ENCODE results near the gene CD83.
A peak's percentile ranks its signal among the peaks of the same experiment; 100 is the strongest.

CD83 gene

DNA sequence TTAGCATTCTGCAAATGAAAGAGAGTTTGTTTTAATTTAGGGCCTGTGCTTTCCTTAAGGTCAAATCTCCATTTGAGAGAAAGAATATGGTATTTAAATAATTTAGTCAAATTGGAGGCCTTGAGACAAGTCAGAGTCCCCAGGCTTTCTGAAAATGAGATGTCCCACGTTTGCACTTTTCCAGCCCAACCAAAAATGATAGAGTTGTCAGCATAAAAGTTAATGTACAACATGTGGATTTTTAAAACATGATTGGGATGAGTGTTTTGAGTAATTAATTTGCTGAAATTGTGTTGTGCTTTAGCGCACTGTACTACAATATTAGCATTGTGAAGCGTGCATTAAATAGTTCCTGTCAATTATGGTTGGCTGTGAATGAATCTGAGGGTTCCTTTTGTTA lies 10.0 kb downstream of the CD83 start:
- no peak for DNase-seq

DNA sequence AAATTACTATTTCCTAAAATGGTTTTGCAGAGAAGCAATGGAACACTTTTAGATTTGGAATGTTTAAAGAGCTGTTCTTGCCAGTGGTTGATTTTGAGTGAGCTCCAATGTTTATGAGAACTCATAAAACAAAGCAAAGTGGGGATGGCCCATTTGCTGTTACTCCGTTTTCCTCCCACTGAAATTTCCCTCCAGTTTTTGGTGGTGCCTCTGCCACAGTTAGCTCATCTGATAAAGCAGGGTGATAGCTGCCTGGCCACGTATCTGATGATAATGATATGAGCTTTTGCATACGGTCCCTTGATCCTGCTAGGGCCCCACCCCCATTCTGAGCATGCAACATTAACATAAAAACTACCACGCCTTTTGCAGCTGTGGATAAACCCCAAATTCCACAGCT lies 10.4 kb downstream of the CD83 start:
- no peak for DNase-seq

DNA sequence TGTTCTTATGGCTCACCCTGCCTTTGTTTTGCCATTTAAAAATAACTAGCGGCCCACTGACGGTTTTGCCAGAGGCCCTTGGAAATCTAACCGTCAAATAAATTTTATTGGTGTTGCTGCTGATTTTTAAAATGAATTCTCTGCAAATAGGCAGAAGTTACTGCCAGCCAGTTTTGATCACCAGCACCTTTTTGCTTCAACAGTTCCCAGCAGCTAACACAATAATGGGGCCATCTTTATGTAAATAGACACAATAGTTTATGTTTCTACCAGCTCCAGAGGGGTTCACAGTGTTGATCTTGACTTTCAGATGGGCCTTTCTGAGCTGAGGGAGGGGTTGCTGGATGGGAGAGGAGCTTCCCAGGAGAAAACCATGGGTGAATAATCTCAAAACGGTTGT lies 11.2 kb downstream of the CD83 start:
- no peak for DNase-seq

DNA sequence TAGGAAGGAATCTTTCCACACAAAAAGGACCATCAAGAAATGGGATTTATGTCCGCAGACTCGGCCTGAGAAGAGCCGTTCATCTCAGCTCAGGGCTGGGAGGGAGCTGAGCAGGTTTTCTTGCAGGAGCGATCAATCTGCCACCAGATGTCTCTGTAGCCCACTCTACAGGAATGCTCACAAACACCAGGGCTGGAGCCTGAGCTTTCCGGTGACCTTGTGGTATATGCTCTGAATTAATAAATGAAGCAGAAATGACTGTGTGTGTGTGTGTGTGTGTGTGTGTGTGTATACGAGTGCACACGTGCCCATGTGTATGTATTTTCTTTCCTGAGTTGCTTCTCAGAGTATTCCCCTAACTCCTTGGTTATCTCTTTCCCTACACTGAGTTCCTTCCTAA lies 12.0 kb downstream of the CD83 start:
- no peak for DNase-seq

DNA sequence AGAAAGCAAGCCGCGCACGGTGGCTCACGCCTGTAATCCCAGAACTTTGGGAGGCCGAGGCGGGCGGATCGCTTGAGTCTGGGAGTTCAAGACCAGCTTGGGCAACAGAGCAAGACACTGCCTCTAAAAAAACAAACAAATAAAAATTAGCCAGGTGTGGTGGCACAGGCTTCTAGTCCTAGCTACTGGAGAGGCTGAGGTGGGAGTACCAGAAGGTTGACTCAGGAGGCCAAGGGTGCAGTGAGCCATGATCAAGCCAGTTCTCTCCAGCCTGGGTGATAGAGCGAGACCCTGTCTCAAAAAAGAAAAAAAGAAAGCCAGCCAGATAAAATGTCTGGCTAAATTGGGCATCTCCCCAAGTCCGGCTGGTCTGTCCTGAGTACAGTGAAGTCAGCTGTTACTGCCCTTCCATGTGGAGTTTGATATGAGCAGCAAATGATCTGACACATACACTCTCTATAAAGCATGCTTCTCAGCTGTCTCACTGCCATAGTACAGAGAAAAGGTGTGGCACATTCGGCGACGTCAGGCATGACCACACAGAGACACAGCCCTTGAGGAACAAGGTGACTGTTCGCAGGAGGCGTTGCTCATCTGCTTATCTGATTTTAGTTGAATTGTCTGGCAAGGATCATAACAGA lies 13.0 kb downstream of the CD83 start:
- no peak for DNase-seq

DNA sequence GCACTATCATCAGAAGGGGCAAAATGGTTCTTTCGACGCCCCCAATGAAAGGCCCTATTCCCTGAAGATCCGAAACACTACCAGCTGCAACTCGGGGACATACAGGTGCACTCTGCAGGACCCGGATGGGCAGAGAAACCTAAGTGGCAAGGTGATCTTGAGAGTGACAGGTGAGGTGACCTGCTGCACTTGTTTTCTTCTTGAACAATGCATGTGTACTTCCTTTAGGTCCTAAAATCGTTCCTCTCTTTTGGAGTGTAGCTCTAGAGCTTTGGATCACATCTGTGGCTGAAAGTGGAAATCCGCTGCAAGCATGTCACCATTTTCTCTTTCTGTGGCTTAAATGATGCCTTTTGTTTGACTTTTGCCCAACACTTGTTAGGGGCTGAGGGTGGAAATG lies 14.0 kb downstream of the CD83 start:
- DNase-seq, result no peak

DNA sequence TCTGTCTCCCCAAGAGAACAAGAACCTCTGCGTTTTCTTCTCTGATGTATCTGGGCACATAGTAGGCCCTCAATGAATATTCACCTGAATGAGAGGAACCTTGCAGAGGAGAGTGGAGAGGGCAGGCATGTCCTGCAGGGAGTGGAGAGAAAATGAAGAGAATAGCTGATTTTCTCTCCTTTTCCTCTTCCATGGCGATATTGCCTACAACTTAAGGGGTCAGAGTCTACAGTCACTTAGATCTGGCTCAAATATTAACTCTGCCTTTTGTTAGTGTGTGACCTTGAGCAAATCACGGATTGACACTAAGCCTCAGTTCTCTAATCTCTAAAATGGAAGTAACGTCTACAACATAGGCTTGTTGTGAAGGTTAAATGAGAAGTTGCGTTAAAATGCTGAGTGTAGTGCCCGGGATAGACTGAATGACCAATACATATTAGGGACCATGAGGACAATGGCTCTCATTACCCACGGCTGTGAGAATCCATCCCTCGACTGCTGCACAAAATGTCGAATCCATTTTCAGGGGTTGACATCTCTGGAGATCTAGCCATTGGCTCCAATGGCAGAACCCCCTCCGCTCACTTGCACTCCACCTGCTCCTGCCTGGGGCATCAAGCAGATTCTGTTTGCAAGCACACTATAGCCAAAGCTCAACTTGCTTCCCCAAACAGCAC lies 14.8 kb downstream of the CD83 start:
- no peak for DNase-seq

DNA sequence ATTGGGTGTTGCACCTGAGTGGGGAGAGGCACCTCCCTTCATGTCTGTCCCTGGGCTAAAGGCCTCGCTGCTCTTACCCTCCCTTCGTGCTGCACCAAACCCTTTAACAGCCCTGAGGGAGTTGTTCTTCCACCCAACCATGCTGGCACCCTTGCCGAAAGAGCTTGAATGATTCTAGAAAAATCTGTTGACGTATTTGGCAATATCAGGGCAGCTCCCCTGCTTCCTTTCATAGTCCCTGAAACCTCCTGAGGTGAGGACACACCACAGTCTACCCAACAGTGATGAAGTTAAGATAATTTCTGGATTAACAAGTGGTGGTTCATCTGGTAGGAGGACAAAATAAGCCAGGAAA lies 15.3 kb downstream of the CD83 start:
- DNase-seq, result no peak

DNA sequence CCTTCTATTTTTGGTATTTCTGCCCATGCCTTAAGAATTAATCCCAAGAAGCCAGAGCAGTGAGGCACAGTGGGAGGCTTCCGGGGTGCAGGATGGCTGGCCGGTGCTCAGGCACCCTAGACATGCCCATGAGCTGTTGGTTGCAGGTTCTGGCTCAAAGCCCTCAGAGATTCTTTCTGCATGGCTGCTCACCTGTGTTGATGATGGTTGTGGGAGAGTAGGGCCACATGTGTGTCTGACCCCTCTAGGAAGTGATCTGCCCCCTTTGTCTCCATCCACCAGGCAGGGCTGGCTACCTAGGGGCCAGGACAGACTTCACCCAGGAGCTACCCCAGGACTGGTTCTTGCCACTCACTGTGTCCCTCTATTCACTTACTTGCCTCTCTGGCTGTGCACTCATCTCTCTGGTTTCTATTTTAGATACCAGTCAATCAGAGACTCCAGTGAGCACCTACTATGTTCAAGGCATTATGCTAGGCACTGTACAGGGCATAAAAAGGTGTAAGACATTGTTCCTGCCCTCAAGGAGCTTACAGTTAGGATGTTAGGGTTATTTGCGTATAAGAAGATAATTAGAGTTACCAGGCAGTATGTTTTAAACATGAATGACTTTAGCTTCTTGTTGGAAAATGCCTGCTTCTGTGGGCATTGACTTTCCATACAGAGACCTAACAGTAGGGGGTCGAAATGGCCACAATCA lies 16.8 kb downstream of the CD83 start:
- DNase-seq, result no peak

DNA sequence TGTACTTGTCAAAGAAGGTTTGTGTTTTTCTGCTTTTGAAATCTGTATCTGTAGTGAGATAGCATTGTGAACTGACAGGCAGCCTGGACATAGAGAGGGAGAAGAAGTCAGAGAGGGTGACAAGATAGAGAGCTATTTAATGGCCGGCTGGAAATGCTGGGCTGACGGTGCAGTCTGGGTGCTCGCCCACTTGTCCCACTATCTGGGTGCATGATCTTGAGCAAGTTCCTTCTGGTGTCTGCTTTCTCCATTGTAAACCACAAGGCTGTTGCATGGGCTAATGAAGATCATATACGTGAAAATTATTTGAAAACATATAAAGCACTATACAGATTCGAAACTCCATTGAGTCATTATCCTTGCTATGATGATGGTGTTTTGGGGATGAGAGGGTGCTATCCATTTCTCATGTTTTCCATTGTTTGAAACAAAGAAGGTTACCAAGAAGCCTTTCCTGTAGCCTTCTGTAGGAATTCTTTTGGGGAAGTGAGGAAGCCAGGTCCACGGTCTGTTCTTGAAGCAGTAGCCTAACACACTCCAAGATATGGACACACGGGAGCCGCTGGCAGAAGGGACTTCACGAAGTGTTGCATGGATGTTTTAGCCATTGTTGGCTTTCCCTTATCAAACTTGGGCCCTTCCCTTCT lies 18.4 kb downstream of the CD83 start:
- no peak for DNase-seq

DNA sequence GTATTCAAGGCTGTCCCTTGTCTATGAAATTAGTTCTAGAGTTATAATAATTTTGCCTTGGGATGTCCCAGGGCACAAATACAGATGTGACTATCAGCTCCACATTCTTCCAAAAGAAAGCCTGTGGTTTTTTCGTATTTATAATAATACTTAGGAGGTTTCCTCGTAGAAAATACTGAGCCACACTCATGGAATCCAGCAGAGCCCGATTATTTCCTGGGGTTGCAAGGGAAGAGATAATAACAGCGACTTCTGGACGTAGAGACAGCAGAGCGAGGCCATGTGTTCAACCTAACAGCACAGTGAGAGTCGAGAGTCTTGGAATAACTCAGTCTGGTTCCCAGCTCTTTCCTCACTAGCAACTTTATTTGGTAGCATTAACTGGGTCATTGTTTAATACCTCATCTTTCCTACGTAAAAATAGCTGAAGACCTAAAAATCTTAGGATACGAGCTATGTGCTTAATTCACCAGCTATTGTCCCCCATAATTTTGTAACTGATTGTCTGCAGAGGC lies 21.2 kb downstream of the CD83 start:
- DNase-seq, result no peak

DNA sequence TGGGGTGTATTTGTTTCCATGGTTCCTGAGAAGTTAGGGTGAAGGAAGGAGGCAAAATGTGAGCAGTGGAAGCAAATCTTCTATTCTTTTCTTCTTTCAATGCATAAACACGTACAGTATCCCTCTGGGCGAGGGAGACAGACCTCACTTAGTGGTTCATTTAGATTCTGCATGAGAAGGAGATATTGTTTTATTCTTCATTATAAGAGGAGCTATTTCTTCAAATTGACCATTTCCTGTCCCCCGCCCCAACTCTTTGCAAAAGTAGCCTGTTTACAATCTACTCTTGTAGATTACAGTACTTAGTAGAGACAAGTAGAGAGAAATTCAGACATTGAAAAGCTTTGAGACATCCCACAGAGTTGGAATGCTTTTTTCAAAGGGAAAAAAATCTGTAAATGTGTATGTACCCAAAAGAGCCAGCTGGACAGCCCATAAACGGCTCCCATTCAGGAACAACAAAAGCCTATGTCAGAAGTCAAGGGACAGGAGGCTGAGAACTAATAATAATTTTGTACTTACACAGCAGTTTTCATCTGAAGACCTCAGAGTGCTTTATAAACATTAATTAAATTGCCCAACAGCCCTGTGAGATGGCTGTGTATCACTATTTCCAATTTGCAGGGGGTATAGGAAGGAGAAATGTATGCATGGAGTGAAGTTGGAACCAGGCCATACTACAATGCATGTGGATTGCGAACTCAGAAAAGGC lies 23.9 kb downstream of the CD83 start:
- no peak for DNase-seq

DNA sequence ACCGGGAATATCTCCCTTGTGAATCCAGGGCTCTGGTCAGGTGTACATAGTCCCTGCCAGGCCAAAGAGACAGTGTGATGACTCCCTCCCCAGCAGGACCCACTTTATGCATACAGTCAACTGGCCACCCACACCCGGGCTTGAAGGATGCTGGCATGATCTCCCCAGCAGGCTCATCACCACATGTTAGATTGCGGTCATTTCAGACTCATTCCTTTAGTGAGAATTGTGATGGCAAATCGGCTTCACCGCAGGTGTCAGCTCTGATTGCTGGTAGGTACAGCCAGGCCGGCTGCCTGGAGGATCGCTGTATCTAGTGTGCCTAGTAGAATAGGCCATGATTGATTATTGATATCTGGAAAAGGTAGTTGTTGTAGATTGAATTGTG lies 24.5 kb downstream of the CD83 start:
- DNase-seq, result no peak

DNA sequence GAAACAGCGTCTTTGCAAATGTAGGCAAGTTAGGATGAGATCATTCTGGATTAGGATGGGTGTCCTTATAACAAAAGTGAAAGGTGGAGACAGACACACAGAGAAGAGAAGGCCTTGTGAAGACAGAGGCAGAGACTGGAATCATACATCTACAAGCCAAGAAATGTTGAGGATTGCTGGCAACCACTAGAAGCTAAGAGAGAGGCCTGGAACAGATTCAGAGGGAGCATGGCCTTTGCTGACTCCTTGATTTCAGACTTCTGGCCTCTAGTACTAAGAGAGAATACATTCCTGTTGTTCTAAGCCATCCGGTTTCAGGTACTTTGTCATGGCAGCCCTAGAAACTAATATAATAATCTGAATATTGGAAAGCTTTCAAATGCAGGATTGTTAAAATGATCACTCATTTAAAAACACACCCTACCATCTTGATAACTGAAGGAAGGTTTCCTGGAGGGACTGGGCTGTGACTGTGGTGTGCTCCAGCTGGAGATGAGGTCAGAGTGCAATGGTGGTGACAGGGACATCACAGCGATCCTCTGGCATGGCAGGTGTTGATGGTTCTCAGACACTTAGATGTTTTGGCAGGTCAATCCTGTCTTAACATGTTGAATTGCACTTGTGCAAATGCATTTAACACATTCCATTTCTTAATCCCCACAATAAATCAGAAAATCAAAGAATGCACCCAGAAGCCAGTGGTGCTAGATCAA lies 25.1 kb downstream of the CD83 start:
- no peak for DNase-seq

DNA sequence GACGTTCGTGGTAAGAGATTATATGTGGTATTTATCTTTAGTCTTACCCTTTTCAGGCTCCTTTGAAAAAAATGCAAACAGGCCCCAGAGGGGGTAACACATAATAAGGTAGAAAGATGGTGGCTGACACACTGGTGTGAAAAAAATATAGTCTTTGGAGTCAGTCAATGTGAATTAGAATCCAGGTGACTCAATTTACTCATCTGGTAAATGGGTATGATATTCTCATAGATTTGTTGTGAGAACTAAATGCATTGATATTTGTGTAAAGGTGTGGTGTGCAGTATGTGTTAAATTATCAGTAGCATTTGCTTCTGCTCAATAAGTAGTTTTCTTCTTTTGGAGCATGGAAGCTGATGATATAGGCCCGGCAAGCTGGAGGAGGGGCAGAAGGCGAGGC lies 25.7 kb downstream of the CD83 start:
- DNase-seq, result no peak

DNA sequence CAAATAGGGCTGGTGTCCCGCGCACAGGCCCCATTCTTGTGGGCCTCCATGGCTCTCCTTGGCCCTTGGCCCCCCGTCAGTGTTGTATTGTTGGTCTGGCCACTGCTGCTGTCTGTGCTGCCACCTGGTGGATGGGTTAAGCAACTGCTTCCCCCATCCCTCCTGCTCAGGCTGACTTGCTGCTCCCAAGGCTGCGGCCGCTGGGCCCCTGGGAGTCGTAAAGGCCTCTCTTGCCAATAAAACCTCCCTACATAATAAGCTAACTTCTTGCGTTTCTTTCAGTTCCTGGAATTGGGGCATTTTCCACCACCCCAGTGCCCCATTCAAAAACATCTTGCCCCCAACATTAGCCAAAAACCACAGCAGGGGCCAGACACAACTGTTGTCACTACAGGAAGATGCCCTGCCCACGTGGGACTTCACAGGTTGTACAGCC lies 27.1 kb downstream of the CD83 start:
- peak; percentile 28 for DNase-seq

DNA sequence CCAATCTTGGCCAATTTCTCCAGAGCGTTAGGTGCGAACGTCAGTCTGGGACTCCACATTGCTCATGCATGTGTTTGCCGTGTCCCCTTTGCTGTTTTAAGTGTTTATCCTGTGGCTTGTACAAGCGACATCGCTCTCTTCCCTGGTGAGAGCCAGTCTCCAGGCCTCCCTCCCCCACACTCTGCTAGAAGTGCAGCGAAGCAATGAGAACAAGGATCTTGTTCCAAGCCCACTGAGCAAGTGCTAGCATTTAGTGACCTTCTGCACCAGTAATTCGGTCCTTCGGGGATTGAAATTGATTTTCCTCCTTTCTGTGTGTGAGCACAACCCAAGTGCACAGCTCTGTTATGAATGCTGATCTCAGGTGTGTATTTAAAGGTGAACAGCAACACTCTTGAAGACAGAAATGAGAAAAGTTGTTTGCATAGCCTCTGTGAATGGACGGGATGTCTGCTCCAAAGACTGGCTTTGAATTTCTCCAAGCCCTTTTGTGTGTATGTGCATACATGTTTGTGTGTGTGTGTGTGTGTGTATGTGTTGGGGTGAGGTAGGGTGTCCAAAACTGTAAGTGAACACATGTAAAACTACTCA lies 29.0 kb downstream of the CD83 start:
- no peak for DNase-seq

DNA sequence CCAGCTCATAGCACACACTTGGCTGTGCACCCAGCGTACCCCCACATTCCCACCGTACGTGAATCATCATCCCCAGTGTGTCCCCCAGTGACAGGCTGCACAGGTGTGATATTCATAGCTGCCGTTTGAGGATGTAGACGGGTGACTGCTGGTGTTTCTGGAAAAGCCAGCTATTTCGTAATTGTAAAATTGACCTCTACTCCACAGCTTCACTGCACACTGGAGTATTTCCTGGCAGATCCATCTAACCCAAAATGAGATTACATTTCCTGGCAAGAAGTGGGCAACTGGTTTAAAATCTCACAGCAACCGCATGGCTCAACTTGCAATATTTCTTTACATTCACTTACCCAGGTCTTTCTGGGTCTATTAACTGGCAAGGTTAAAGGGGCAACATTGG lies 30.3 kb downstream of the CD83 start:
- no peak for DNase-seq

DNA sequence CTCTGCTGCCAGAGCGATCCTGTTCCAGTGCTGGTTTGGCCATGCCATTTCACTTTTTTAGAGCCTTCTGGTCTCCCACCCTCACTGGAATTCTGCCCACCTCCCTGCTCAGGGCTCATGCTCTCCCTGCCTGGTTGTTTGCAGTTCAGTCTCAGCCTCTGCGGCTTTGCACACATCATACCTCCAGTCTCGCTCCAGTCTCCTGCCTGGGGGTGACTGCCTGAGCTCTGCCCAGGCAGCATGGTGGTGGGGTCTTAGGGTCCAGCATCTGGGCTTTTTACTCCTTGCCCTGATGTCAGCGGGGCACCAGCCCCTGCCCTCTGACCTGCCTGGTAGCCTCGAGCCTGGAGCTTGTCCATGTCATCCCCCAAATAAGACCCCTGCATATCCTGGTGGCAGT lies 30.9 kb downstream of the CD83 start:
- no peak for DNase-seq

DNA sequence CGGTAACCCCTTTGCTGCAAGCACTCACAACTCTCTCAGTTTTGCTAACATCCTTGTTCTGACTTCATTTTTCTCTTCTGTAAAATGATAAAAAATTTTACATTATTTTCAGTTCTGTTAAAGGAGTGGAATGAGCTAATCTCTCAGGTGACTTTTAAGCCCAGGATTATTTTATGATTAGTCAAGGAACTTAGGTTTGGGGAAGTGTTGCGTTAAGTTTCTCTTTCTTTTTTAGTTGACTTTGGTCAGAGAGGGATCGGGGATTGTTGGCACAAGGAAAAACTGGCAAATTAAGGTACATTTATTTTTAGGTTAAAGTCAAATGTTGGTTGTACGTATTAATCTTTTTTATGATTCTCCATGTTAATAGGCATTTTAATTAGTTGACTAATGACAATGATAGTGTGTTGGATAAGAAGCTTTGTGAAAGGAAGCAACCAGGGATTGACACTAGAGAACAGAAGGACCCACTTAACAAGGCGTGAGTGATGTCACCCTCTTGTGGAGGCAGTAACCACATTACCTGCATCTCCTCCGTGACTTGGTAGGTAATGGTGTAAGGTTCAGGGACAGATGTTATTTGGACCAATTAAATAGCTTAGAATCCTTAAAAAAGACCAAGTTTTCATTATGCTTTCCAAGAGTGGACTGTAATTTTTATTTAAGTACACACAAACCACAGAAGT lies 31.6 kb downstream of the CD83 start:
- DNase-seq, result no peak

DNA sequence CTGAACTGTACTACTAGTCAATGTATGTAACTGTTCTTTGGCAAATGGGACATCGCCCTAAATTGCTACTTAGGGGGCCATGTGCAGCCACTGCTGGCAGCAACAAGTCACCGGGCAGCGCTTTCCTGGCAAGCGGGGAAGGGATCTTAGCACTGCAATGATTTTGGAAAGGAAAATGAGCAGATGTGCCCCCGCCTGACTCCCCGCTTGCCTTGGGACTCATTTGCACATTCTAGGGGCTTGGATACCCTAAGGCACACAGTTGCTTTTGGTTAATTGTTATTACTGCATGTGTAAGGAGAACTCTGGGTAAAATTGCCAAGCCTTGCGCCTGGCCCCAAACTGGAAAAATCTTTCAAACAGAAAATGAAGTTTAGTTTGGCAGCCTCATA lies 32.2 kb downstream of the CD83 start:
- DNase-seq, result no peak

All from NCI-H1092 treated with DMSO at 0.1 percent for 48 hours (cell line).